Measurements from ENCODE around the gene GK2.

Gene GK2

DNA sequence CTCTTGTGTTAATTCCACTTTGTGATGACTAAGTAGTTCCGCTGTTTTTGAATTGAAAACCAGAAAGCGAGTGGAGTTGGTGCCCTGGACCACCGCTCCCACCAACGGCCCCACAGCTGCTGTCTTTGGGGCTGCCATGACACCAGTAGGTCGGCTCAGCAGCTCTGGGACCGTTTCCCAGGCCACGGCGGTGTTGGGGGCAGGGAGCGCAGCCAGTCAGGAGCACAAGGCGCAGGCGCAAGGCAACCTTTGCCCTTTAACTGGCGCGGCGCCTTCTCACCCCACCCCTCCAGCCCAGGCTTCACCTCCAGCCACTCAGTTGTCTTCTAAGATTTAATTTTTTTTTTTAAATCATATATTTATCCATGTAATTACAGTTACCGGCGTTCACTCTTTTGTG is at the start of gene GK2:
TSS of gene GK2 (minus strand) at position 166 of the 400 bp plus-strand sequence. CDS start at position 138, 28 bp downstream.
- Mint-ChIP-seq H3K27me3 (no peaks in the 10 kb centered on the region), H3K27ac (no peak within 1 kb of the TSS), H3K4me3 (no peak within 1 kb of the TSS), H3K9me3 (no peaks in the 10 kb centered on the region), H3K4me1 (ENCODE audit: low read depth) (no peaks in the 10 kb centered on the region), H3K36me3 (ENCODE audit: low read depth) (no peaks in the 10 kb centered on the region)

GRCh38 chr4:79455216-79455615 is 47.2 kb upstream of the GK2 start:
- Mint-ChIP-seq H3K4me3 (no peak overlapping the region), H3K27me3 (no peaks in the 10 kb centered on the region), H3K9me3 (no peaks in the 10 kb centered on the region), H3K4me1 (ENCODE audit: low read depth) (no peaks in the 10 kb centered on the region), H3K36me3 (ENCODE audit: low read depth) (no peaks in the 10 kb centered on the region), H3K27ac (no peak overlapping the region)

DNA sequence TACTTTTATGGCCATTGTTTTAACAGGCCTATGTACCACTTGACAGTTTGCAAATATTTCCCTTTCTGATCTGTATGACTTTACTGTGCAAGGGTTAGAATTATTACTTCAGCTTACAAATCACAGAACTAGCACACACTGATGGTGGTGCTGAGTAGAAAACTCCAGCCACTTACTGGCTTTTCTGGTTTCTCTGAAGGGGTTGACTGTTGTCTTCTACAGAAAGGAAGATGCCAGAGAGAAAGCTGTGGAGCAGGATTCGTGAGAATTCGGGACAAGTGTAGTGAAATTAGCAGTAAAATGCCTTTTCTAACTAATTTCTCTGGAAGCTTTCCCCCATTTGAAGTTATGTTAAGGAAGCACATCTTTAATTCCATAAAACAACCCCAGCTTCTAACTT is 46.6 kb upstream of the GK2 start:
- no peaks in the 10 kb centered on the region for H3K36me3 Mint-ChIP-seq (ENCODE audit: low read depth)

GRCh38 chr4:79450053-79450452 is 42.0 kb upstream of the GK2 start:
- H3K9me3 Mint-ChIP-seq = no peaks in the 10 kb centered on the region
- H3K27ac Mint-ChIP-seq = no peak overlapping the region
- no peaks in the 10 kb centered on the region for H3K36me3 Mint-ChIP-seq (ENCODE audit: low read depth)
- H3K4me1 Mint-ChIP-seq (ENCODE audit: low read depth) = no peaks in the 10 kb centered on the region
- H3K27me3 Mint-ChIP-seq = no peaks in the 10 kb centered on the region
- H3K4me3 Mint-ChIP-seq = no peak overlapping the region

More for the DNA sequence above, 46.6 kb upstream of the GK2 start:
- no peak overlapping the region for H3K27ac Mint-ChIP-seq
- H3K9me3 Mint-ChIP-seq = no peaks in the 10 kb centered on the region
- no peak overlapping the region for H3K4me3 Mint-ChIP-seq
- H3K4me1 Mint-ChIP-seq (ENCODE audit: low read depth) = no peaks in the 10 kb centered on the region
- no peaks in the 10 kb centered on the region for H3K27me3 Mint-ChIP-seq

GRCh38 chr4:79446145-79446544 is 38.1 kb upstream of the GK2 start:
- H3K27ac Mint-ChIP-seq = no peak overlapping the region
- peaks cover under 1% of the 10 kb centered on the region for H3K9me3 Mint-ChIP-seq
- no peaks in the 10 kb centered on the region for H3K4me1 Mint-ChIP-seq (ENCODE audit: low read depth)
- H3K36me3 Mint-ChIP-seq (ENCODE audit: low read depth) = no peaks in the 10 kb centered on the region
- H3K27me3 Mint-ChIP-seq = no peaks in the 10 kb centered on the region
- no peak overlapping the region for H3K4me3 Mint-ChIP-seq

- Mint-ChIP-seq H3K4me3 (no peak overlapping the region), H3K4me1 (ENCODE audit: low read depth) (no peaks in the 10 kb centered on the region), H3K27me3 (no peaks in the 10 kb centered on the region), H3K27ac (no peak overlapping the region), H3K9me3 (peaks cover 5% of the 10 kb centered on the region), H3K36me3 (ENCODE audit: low read depth) (no peaks in the 10 kb centered on the region)
These were observed 37.3 kb upstream of the GK2 start for GRCh38 chr4:79445371-79445781.

GRCh38 chr4:79442422-79442821 is 34.4 kb upstream of the GK2 start:
- Mint-ChIP-seq H3K36me3 (ENCODE audit: low read depth) (no peaks in the 10 kb centered on the region), H3K27ac (no peak overlapping the region), H3K4me3 (no peak overlapping the region), H3K27me3 (no peaks in the 10 kb centered on the region), H3K4me1 (ENCODE audit: low read depth) (no peaks in the 10 kb centered on the region), H3K9me3 (peaks cover 14% of the 10 kb centered on the region)

- H3K36me3 Mint-ChIP-seq (ENCODE audit: low read depth) = no peaks in the 10 kb centered on the region
- no peaks in the 10 kb centered on the region for H3K4me1 Mint-ChIP-seq (ENCODE audit: low read depth)
- H3K9me3 Mint-ChIP-seq = peaks cover 14% of the 10 kb centered on the region
- H3K27ac Mint-ChIP-seq = no peak overlapping the region
- H3K27me3 Mint-ChIP-seq = no peaks in the 10 kb centered on the region
- no peak overlapping the region for H3K4me3 Mint-ChIP-seq
These were observed 31.5 kb upstream of the GK2 start for GRCh38 chr4:79439489-79439888.

- Mint-ChIP-seq H3K4me3 (no peak overlapping the region), H3K9me3 (no peaks in the 10 kb centered on the region), H3K27ac (no peak overlapping the region), H3K27me3 (no peaks in the 10 kb centered on the region), H3K36me3 (ENCODE audit: low read depth) (no peaks in the 10 kb centered on the region), H3K4me1 (ENCODE audit: low read depth) (no peaks in the 10 kb centered on the region)
These were observed 23.8 kb upstream of the GK2 start for GRCh38 chr4:79431839-79432238.

- no peaks in the 10 kb centered on the region for H3K36me3 Mint-ChIP-seq (ENCODE audit: low read depth)
- H3K9me3 Mint-ChIP-seq = no peaks in the 10 kb centered on the region
- H3K27ac Mint-ChIP-seq = no peak overlapping the region
- H3K27me3 Mint-ChIP-seq = no peaks in the 10 kb centered on the region
- H3K4me3 Mint-ChIP-seq = no peak overlapping the region
- H3K4me1 Mint-ChIP-seq (ENCODE audit: low read depth) = no peaks in the 10 kb centered on the region
These were observed 21.3 kb upstream of the GK2 start for GRCh38 chr4:79429113-79429903.

- Mint-ChIP-seq H3K9me3 (no peaks in the 10 kb centered on the region), H3K27me3 (no peaks in the 10 kb centered on the region), H3K4me3 (no peak overlapping the region), H3K36me3 (ENCODE audit: low read depth) (no peaks in the 10 kb centered on the region), H3K4me1 (ENCODE audit: low read depth) (no peaks in the 10 kb centered on the region), H3K27ac (no peak overlapping the region)
These were observed 19.0 kb upstream of the GK2 start for GRCh38 chr4:79426989-79427388.

DNA sequence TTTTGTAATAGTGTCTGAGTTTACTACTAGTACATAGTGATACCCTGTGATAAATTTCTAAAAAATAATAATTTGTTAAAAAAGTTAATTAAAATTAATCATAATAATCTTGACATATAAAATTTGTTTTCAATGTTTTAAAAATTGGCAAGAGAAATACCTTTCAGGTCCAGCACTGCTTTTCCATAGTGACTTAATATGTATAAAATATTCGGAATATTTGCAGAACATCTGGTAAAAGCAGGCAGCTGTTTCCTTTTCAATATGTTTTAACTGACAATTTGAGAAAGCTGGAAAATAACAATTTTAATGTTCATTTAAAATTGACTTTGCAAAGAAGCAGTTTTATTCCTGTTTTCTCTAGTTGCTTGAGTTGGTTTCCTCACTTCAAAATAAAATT is 17.6 kb upstream of the GK2 start:
- no peaks in the 10 kb centered on the region for H3K27me3 Mint-ChIP-seq
- no peak overlapping the region for H3K4me3 Mint-ChIP-seq
- no peaks in the 10 kb centered on the region for H3K36me3 Mint-ChIP-seq (ENCODE audit: low read depth)
- no peak overlapping the region for H3K27ac Mint-ChIP-seq
- H3K4me1 Mint-ChIP-seq (ENCODE audit: low read depth) = no peaks in the 10 kb centered on the region
- H3K9me3 Mint-ChIP-seq = no peaks in the 10 kb centered on the region

DNA sequence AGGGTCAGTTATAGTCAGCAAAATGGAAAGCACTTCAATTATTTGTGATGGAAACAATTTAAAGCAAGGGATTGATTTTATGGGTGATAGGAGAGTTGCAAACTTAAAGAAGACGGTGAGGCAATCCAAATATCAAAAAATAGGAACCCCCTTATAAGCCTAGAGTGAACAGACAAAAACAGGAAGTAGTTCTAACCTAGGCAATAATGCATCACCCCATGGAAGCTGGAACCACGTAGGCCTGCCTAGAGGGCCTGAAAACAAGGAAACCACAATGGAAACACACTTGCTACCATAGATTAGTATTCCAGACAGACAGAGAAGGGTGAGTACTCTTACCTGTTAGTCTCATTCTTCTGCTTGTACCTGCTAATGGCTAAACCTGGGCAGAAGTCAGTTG is 13.5 kb upstream of the GK2 start:
- Mint-ChIP-seq H3K27ac (no peak overlapping the region), H3K36me3 (ENCODE audit: low read depth) (no peaks in the 10 kb centered on the region), H3K4me3 (no peak overlapping the region), H3K27me3 (no peaks in the 10 kb centered on the region), H3K4me1 (ENCODE audit: low read depth) (no peaks in the 10 kb centered on the region), H3K9me3 (peaks cover 5% of the 10 kb centered on the region)

DNA sequence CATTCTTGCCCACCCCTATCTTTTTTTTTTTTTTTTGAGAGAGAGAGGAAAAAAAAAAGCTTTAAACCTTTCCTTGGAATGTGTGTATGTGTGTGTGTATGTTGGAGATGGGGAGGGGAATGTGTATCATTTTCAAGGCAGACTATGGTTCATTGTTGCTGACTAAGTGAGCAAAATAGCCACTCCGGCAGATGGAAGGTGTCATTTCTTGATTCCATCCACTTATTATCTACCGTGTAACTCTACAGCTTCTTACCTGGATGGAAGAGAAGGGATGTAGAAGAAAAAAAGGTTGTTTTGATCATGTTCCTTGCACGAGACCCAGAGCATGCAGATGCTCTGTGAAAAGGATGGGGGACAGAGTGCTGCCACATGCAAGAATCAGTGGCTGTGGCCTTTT is 5.9 kb upstream of the GK2 start:
- Mint-ChIP-seq H3K36me3 (ENCODE audit: low read depth) (no peaks in the 10 kb centered on the region), H3K27ac (no peak overlapping the region), H3K27me3 (no peaks in the 10 kb centered on the region), H3K4me1 (ENCODE audit: low read depth) (no peaks in the 10 kb centered on the region), H3K9me3 (no peaks in the 10 kb centered on the region), H3K4me3 (no peak overlapping the region)

- Mint-ChIP-seq H3K4me3 (no peak overlapping the region), H3K9me3 (no peaks in the 10 kb centered on the region), H3K36me3 (ENCODE audit: low read depth) (no peaks in the 10 kb centered on the region), H3K27ac (no peak overlapping the region), H3K27me3 (no peaks in the 10 kb centered on the region), H3K4me1 (ENCODE audit: low read depth) (no peaks in the 10 kb centered on the region)
These were observed 5.2 kb upstream of the GK2 start for GRCh38 chr4:79413032-79413885.

Measured in stimulated activated naive CD8-positive, alpha-beta T cell treated with anti-CD3 and anti-CD28 coated beads, Interleukin-15, Interleukin-2, amounts not matched to agents 100 ng/mL and 50 ng/mL, for 24 hours (primary cell).